Testis (tissue), 3 donors: Measurements from ENCODE around the gene LRRN2. TPM values are rescaled to one million over a fixed set of nuclear protein-coding genes. Genes with fewer than 3 reads are reported as not detected.

ENCODE experiments used
- DNase-seq: peaks from one replicate; pipeline ENCODE4 v3.0.0-alpha.2; 2019
- H3K27ac ChIP-seq, 2 donors: fragments of 200-600 bp; sonication (generic); one replicate each; pipeline ENCODE4 v1.5.1; 2019
- H3K27me3 ChIP-seq: fragments of 200-600 bp; sonication (generic); one replicate; pipeline ENCODE4 v1.5.1; 2019
- H3K36me3 ChIP-seq: fragments of 200-600 bp; sonication (generic); one replicate; pipeline ENCODE4 v1.5.1; 2017; ENCODE audit warnings: low read depth; ENCODE audit errors: missing control alignments
- H3K4me1 ChIP-seq: fragments of 200-600 bp; sonication (generic); one replicate; pipeline ENCODE4 v1.5.1; 2019
- H3K4me3 ChIP-seq, 2 donors: fragments of 200-600 bp; sonication (generic); one replicate each; pipeline ENCODE4 v1.5.1; 2017 to 2019
- H3K9me3 ChIP-seq: fragments of 200-600 bp; sonication (generic); one replicate; pipeline ENCODE4 v1.5.1; 2017
- CTCF ChIP-seq, 3 experiments: fragments of 450-650 bp in 2 of 3; fragments of 200-600 bp in 1 of 3; sonication (generic) in 1 of 3; IDR thresholded peaks; one replicate each; pipeline ENCODE4 v1.5.1; 2016 to 2019; ENCODE audit warnings: antibody characterized with exemption in 3 of 3, mild to moderate bottlenecking in 2 of 3, moderate library complexity in 1 of 3
- POLR2A ChIP-seq: fragments of 450-650 bp; IDR thresholded peaks from one replicate; pipeline ENCODE4 v1.6.1; 2017; ENCODE audit warnings: antibody characterized with exemption, mild to moderate bottlenecking, moderate library complexity
- WGBS, 2 donors: methylation state at CpG; one replicate each; pipeline ENCODE4 v1.1.5; 2018; 5-methylcytosine and 5-hydroxymethylcytosine counted together
- intact Hi-C: fragments of 100-400 bp; cut with DNase I; formaldehyde crosslinking; loops from one replicate; pipeline ENCODE4 v1.15.1; 2023; ENCODE audit warnings: low total_unique reads
- polyA plus RNA-seq: library from polyadenylated mRNA; stranded (reverse); fragments of 350-450 nt; fragmentation: Illumina TruSeq; extraction: RNeasy Lipid Tissue Mini Kit (QIAGEN cat#74804); gene quantifications from one replicate; pipeline ENCODE4 v1.2.3, GENCODE V29; 2014; ENCODE audit warnings: low read depth, low replicate concordance; ENCODE audit not compliant: insufficient read depth
- total RNA-seq, 2 donors: library from RNA; depleted of rRNA; stranded (reverse); fragments of >200 nt; gene quantifications; one replicate each; pipeline ENCODE4 v1.2.3, GENCODE V29; 2016

The LRRN2 gene
- total and polyA plus RNA-seq, 3 donors from 2014 or later, result 16.7 to 27.4 (median 19.5) TPM

- Histone ChIP-seq H3K4me1 (no peaks in the 10 kb centered on the region), H3K27ac (no peak overlapping the region), H3K4me3 (no peak overlapping the region), H3K36me3 (no peaks in the 10 kb centered on the region), H3K27me3 (no peaks in the 10 kb centered on the region), H3K9me3 (no peaks in the 10 kb centered on the region)
- intact Hi-C loops, result no loop called here
- DNase-seq, result no peak
- TF ChIP-seq CTCF (IDR thresholded peaks at IDR 0.05) (no peak), POLR2A (no peak)
- WGBS, 2 donors, result 69 to 82% methylated on average over 10 to 11 of the region's 11 CpGs
Observed at GRCh38 chr1:204709960-204710912, 24.7 kb upstream of the LRRN2 start.

DNA sequence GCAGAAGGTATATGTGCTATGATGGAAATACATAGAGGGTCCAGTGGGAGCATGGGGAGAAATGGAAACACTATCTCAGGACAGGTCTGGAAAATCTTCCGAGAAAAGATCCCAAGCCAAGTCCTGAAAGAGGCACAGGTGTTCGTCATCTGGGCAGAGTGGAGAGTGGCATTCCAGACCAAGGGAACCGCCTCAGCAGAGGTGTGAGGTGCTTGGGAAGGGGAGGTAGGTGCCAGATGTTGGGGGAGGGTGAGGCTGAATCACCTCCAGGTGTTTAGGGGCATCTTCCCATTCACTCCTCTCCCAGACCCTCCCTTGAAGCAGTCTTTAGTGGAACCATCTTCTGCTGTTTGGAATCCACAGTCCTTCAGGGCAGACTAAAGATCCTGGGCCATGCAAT is 23.5 kb upstream of the LRRN2 start:
- Histone ChIP-seq H3K27ac (no peak overlapping the region), H3K27me3 (no peaks in the 10 kb centered on the region), H3K9me3 (no peaks in the 10 kb centered on the region), H3K4me1 (no peaks in the 10 kb centered on the region), H3K36me3 (no peaks in the 10 kb centered on the region), H3K4me3 (no peak overlapping the region)
- 84 to 88% methylated on average over 3 of the region's 3 CpGs for WGBS, 2 donors
- TF ChIP-seq CTCF (IDR thresholded peaks at IDR 0.05), result no peak
- TF ChIP-seq POLR2A, result no peak
- intact Hi-C loops, result no loop called here
- DNase-seq, result no peak

GRCh38 chr1:204706838-204707509 is 21.4 kb upstream of the LRRN2 start:
- WGBS, 2 donors, result 57 to 69% methylated on average over 9 to 11 of the region's 11 CpGs
- H3K4me1 ChIP-seq, result no peaks in the 10 kb centered on the region
- H3K27me3 ChIP-seq, result no peaks in the 10 kb centered on the region
- no peak overlapping the region for H3K27ac ChIP-seq
- no peaks in the 10 kb centered on the region for H3K36me3 ChIP-seq
- no peak for DNase-seq
- intact Hi-C loops, result no loop called here
- no peak overlapping the region for H3K4me3 ChIP-seq
- no peaks in the 10 kb centered on the region for H3K9me3 ChIP-seq
- TF ChIP-seq CTCF (IDR thresholded peaks at IDR 0.05), result no peak
- TF ChIP-seq POLR2A, result no peak

DNA sequence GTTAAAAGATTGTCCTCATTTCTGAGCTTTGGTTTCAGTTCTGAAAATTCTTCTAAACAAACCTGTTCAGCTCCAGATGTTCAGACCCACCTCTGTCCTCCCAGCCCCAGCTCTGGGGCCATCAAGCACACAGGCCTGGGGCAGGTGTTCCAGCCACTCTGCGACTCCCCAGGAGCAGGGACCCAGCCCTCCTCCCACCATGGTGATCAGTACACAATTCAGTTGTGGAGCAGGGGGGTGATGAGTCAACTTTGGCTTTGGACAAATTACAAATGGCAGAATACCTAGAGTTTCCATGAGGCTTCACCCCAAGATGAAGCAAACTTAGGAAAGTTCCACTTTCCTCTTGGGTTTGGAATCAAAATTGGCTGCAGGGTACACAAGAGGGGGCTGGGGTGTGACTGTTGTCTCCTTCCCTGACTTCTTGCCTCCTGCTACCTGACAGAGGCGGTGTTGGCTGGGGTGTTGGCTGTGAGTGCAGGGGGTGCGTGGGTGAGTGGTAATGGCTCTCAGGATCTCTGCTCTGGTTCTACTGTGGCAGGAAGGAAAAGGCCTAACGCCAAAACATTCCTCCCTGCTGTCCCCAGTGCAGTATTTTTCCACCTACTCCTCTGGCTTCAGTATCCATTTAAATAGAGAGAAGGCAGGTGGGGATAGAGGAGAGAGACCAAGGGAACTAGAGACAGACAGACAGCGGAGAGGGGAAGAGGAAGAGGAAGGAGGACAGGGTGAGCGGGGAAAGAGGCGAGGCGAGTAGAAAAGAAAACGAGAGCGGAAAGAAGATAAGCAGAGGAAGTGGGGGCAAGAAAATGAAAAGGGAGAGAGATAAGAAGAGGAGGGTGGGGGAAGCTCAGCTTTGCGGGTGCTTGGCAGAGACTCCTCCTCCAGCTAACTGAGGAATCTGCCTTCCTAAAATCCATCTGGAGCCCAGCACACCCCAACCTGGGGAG is 20.6 kb upstream of the LRRN2 start:
- no peak for DNase-seq
- intact Hi-C loops, result no loop called here
- no peaks in the 10 kb centered on the region for H3K36me3 ChIP-seq
- H3K27me3 ChIP-seq, result no peaks in the 10 kb centered on the region
- no peaks in the 10 kb centered on the region for H3K9me3 ChIP-seq
- no peaks in the 10 kb centered on the region for H3K4me1 ChIP-seq
- 65% methylated on average over 10 to 11 of the region's 11 CpGs for WGBS, 2 donors
- no peak for TF ChIP-seq CTCF (IDR thresholded peaks at IDR 0.05)
- no peak overlapping the region for H3K27ac ChIP-seq
- H3K4me3 ChIP-seq, result no peak overlapping the region
